Measurements from ENCODE around the gene KIAA0319L. TPM values are rescaled to one million over a fixed set of nuclear protein-coding genes. Genes with fewer than 3 reads are reported as not detected.
"Not testable (repeated sequence)": the region's sequence is repeated elsewhere in the genome, so short reads cannot be mapped to it uniquely, and the experiment has no call there.

KIAA0319L gene
- total RNA-seq, 1 experiment from 2014 or later, result 68.5 TPM

DNA sequence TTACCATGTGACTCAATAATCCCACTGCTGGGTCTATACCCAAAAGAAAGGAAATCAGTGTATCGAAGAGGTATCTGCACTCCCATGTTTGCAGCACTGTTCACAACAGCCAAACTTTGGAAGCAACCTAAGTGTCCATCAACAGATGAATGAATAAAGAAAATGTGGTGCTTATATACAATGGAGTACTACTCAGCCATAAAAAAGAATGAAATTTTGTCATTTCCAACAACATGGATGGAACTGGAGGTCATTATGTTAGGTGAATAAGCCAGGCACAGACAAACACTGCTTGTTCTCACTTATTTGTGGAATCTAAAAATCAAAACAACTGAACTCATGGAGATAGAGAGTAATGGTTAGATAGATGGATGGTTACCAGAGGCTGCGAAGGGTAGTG lies 79.3 kb downstream of the KIAA0319L start:
- DNase-seq, result no peak
- no peaks in the 10 kb centered on the region for H3K27me3 ChIP-seq (ENCODE audit: control insufficient read depth, insufficient read depth, low read length)
- no peaks in the 10 kb centered on the region; the same call in 1 of the 2 replicates for H3K36me3 ChIP-seq (replicated peaks; ENCODE audit: control insufficient read depth, insufficient read depth, low read length)
- H3K4me3 ChIP-seq (ENCODE audit: insufficient read depth, low read depth, low read length), result no peak overlapping the region

DNA sequence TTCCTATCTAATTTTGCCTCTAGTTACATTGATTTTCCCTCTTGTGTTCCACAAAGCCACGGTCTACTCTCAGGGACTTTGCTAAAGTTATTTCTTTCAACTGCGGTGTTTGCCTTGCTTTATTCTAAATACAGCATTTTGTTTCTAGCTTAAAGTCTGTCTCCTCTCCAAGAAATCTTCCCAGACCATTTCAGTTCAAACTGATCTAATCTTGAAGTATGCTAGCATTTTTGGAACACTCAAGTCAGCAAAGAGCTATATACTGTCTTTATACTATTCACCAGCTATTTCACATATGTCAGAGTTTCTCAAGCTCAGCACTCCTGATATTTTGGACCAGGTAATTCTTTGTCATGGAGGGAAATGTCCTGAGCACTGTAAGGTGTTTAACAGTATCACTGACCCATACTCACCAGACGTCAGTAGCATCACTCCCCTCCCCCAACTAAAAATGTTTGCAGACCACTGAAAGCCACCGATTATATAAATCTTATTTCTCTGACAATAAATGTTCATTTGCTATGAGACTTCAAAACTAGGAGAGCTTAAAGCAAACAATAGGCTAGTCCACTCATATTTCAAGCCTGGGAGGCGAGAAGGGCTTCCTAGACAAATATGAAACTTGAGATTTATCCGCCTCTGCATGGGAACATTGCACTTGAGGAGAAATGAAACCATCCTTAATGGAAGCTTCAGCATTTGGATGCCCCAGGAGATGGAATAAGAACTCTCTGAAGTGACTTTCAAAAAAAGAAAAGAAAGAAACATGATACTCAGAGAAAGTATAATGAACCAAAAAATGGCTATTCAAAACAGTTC lies 81.1 kb downstream of the KIAA0319L start:
- H3K36me3 ChIP-seq (replicated peaks; ENCODE audit: control insufficient read depth, insufficient read depth, low read length), result no peaks in the 10 kb centered on the region; the same call in 1 of the 2 replicates
- DNase-seq, result no peak
- no peak overlapping the region for H3K4me3 ChIP-seq (ENCODE audit: insufficient read depth, low read depth, low read length)
- no peaks in the 10 kb centered on the region for H3K27me3 ChIP-seq (ENCODE audit: control insufficient read depth, insufficient read depth, low read length)

DNA sequence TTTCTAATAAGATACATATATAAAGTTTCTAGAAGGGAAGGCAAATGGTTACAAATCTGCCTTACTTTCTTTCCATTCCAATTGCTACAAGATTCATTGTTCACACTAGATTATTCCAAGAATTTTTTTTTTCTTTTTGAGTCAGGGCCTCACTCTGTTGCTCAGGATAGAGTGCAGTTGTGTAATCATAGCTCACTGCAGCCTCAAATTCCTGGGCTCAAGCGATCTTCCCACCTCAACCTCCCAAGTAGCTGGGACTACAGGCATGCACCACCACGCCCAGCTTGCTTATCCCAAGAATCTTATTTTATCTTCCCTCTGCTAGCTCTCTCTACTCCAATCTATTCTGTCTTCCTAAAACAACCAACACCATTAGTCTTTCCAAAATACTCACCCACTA lies 81.8 kb downstream of the KIAA0319L start:
- no peak overlapping the region for H3K4me3 ChIP-seq (ENCODE audit: insufficient read depth, low read depth, low read length)
- H3K36me3 ChIP-seq (replicated peaks; ENCODE audit: control insufficient read depth, insufficient read depth, low read length), result peaks cover 2% of the 10 kb centered on the region
- no peak for DNase-seq
- no peaks in the 10 kb centered on the region for H3K27me3 ChIP-seq (ENCODE audit: control insufficient read depth, insufficient read depth, low read length)

DNA sequence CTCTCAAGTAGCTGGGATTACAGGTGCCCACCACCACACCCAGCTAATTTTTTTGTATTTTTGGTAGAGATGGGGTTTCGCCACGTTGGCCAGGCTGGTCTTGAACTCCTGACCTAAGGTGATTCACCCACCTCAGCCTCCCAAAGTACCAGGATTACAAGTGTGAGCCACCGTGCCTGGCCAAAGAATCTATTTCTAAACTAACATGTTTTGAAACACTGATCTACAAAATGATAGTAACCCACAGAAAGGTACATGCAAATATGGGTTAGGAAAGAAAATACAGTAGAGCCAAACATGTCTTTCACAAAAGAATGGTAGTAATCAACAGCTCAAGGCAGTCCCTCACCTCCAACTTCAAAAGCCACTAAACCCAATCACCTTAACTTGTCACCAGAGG lies 84.0 kb downstream of the KIAA0319L start:
- not testable (repeated sequence) for H3K36me3 ChIP-seq (replicated peaks; ENCODE audit: control insufficient read depth, insufficient read depth, low read length); H3K27me3 ChIP-seq (ENCODE audit: control insufficient read depth, insufficient read depth, low read length); H3K4me3 ChIP-seq (ENCODE audit: insufficient read depth, low read depth, low read length); DNase-seq

DNA sequence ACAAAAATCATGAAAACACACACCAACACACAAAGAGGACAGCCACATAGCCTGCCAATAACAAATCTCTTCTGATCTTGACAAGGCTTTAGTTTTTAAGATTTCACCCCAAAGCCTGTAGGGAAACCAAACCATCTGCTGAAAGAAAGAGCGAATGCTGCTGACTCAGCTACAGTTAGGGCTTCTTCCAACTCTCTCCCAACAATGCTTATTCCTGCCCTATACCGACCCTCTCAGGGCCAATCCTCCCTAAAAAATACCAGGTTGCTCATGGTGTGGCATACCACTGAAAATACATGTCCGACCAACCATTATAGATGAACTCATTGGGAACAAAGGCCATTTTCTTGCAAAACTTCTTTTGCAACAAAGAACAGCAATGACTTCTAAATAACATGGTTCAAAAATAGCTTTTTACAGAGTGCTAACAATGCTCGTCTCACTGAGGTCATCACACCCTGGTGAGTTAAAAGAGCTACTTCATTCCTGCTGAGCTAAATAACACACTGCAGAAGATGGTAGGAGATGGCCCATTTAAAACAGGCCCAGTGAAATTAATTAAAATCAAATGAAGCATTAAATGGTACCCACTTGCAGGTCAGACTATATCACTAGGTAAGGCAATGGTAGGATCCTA lies 86.1 kb downstream of the KIAA0319L start:
- peak; percentile 19 for DNase-seq
- peaks cover 6% of the 10 kb centered on the region for H3K36me3 ChIP-seq (replicated peaks; ENCODE audit: control insufficient read depth, insufficient read depth, low read length)
- H3K4me3 ChIP-seq (ENCODE audit: insufficient read depth, low read depth, low read length), result no peak overlapping the region
- no peaks in the 10 kb centered on the region for H3K27me3 ChIP-seq (ENCODE audit: control insufficient read depth, insufficient read depth, low read length)

DNA sequence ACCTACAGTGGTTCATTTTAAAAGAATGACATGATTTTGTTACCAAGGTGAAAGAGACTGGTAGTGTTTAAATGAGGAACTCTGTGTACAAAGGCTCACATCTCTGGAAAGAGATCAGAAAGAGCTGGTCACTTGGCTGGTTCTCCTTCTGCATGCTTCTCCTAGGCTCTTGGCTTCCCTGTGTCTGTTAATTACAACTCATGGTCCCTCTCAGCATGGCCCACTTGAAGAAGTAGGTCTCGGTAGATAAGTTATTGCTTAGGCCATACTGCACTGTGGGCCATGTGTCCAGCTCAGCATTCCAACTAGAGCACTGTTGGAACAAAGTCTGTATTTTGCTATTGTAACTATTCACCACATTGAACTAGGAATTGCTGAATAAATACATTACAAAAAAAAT lies 91.1 kb downstream of the KIAA0319L start:
- no peak for DNase-seq
- Histone ChIP-seq H3K36me3 (replicated peaks; ENCODE audit: control insufficient read depth, insufficient read depth, low read length) (peaks cover 38% of the 10 kb centered on the region), H3K27me3 (ENCODE audit: control insufficient read depth, insufficient read depth, low read length) (no peaks in the 10 kb centered on the region), H3K4me3 (ENCODE audit: insufficient read depth, low read depth, low read length) (no peak overlapping the region)

DNA sequence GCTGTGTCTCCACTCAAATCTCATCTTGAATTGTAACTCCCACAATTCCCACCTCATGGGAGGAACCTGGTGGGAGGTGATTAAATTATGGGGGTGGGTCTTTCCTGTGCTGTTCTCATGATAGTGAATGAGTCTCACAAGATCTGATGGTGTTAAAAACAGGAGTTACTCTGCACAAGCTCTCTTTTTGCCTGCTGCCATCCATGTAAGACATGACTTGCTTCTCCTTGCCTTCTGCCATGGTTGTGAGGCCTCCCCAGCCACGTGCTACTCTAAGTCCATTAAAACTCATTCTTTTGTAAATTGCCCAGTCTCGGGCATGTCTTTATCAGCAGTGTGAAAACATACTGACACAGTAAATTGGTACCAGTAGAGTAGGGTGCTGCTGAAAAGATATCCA lies 93.5 kb downstream of the KIAA0319L start:
- H3K4me3 ChIP-seq (ENCODE audit: insufficient read depth, low read depth, low read length); DNase-seq; H3K27me3 ChIP-seq (ENCODE audit: control insufficient read depth, insufficient read depth, low read length): not testable (repeated sequence)
- peaks cover 36% of the 10 kb centered on the region for H3K36me3 ChIP-seq (replicated peaks; ENCODE audit: control insufficient read depth, insufficient read depth, low read length)

DNA sequence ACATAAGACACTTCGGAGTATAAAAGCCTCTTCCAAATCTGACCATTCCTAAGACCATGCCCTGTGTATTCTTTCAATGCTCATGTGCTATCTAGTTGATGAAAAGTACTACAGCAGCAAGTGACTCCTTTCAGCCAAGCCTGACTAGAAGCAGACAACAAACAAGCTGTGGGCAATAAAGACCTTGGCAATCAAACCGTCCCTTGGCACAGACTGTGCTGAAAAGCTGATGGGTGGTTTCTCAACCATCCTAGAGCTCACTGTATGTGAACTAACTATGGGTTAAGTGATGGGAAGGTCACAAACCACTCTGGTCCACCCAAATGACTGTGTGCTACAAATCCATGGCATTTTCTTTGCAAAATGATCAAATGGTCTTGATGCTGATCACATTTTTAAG lies 94.0 kb downstream of the KIAA0319L start:
- H3K27me3 ChIP-seq (ENCODE audit: control insufficient read depth, insufficient read depth, low read length), result no peaks in the 10 kb centered on the region
- H3K36me3 ChIP-seq (replicated peaks; ENCODE audit: control insufficient read depth, insufficient read depth, low read length), result peaks cover 33% of the 10 kb centered on the region
- H3K4me3 ChIP-seq (ENCODE audit: insufficient read depth, low read depth, low read length), result no peak overlapping the region
- DNase-seq, result no peak

DNA sequence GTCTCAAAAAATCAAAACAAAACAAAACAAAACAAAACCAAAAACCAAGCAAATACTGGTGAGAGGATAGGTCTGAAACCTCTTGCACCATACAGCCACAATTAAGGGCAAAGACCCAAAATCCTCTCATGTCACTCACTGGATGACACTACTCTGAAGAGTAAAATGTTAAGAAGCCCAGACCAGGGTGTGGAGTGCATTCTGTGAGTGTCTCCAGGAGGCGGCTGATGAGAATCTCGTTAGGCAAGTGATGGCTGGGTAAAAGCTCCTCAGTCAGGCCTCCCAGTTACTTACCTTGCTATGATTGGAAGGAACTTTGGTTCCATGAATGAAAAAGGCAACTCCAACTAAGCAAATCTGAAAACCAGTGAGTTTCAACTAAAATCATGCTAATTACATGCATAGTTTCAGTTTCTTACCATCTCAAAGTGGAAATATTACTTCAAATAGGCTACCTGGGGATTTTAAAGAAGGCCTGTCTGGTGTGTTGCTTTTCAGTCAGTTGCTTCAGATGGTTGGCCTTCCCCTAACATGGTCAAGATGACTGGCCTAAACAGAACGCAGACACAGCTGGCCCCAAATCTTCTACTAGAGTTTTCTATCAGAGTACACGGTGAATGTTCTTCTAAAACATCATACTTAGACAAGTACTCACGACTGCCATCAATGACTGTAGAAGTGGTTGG lies 95.1 kb downstream of the KIAA0319L start:
- no peak for DNase-seq
- H3K4me3 ChIP-seq (ENCODE audit: insufficient read depth, low read depth, low read length), result no peak overlapping the region
- H3K27me3 ChIP-seq (ENCODE audit: control insufficient read depth, insufficient read depth, low read length), result no peaks in the 10 kb centered on the region
- H3K36me3 ChIP-seq (replicated peaks; ENCODE audit: control insufficient read depth, insufficient read depth, low read length), result peaks cover 33% of the 10 kb centered on the region

DNA sequence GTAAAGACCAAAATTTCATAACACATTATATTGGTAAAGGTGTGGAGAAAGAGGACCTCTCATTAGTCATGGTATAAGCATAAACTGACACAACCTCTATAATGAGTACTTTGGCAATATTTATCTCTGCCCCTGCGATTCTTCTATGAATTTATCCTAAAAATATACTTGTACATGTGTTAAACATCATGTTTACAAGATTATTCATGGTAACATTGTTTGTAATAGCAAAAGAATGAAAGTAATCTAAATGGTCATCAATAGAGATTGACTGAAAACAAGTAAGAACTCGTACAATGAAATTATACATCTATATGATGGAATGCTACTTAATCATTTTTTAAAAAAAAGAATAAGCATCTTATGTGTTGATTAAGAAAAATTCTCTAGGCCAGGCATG lies 96.4 kb downstream of the KIAA0319L start:
- H3K36me3 ChIP-seq (replicated peaks; ENCODE audit: control insufficient read depth, insufficient read depth, low read length), result peaks cover 34% of the 10 kb centered on the region
- no peaks in the 10 kb centered on the region for H3K27me3 ChIP-seq (ENCODE audit: control insufficient read depth, insufficient read depth, low read length)
- no peak for DNase-seq
- no peak overlapping the region for H3K4me3 ChIP-seq (ENCODE audit: insufficient read depth, low read depth, low read length)

DNA sequence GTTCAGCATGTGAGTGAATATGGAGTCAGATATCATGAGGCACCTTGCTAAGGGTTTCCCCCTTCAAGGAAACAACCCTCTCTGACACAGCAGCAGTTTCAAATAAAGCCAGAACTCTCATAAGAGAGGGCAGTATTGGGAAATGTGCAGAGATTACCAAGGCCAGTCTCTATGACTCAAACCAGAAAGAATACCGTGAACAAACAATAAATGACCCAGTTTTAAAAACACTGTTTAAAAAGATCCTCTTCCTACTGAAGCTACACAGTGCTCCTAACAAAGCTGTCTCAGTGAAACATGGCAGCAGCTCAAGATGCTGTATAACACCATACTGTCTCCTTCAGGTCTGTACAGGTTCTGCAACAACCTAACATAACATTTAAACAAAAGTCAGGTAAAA lies 102.6 kb downstream of the KIAA0319L start:
- no peak for DNase-seq
- H3K27me3 ChIP-seq (ENCODE audit: control insufficient read depth, insufficient read depth, low read length), result no peaks in the 10 kb centered on the region
- H3K4me3 ChIP-seq (ENCODE audit: insufficient read depth, low read depth, low read length), result no peak overlapping the region
- H3K36me3 ChIP-seq (replicated peaks; ENCODE audit: control insufficient read depth, insufficient read depth, low read length), result peaks cover 29% of the 10 kb centered on the region

DNA sequence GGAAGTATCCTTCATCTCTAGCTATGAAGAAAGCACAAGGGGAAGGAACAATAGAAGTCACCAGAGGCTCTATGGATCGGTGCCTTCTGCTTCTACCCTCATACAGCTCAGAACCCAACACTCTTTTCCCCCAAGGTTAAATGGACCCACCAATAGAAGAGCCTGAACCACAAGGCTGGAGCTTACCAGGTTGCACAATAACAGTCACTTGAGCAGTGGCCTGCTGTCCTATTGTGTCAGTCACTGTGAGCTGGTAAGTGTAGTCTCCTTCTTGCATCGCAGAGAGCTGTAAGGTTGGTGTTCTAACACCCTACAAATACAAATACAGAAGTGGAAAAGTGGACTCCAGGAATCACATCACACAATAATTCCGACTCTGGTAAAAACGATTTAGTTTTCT lies 103.0 kb downstream of the KIAA0319L start:
- Histone ChIP-seq H3K36me3 (replicated peaks; ENCODE audit: control insufficient read depth, insufficient read depth, low read length) (peaks cover 32% of the 10 kb centered on the region), H3K4me3 (ENCODE audit: insufficient read depth, low read depth, low read length) (no peak overlapping the region), H3K27me3 (ENCODE audit: control insufficient read depth, insufficient read depth, low read length) (no peaks in the 10 kb centered on the region)
- DNase-seq, result no peak

DNA sequence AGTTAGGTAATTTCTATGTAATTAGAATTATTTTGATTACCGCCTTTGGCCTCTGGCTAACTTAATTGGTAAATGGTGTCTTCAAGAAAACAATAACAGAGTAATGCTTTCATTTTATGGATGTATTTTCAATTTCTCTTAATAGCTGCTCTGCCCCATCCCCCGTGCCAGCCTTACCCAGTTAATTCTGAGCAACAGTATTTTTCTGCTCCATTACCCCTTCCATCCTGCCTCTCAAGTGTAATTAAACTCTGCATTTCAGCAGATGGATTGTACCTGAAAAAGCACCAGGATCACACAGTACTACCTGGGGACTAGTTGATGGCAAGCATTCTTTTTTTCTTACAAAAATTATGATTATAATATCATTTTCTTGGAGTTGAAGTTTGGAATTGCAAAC lies 104.2 kb downstream of the KIAA0319L start:
- Histone ChIP-seq H3K36me3 (replicated peaks; ENCODE audit: control insufficient read depth, insufficient read depth, low read length) (peaks cover 36% of the 10 kb centered on the region), H3K4me3 (ENCODE audit: insufficient read depth, low read depth, low read length) (no peak overlapping the region), H3K27me3 (ENCODE audit: control insufficient read depth, insufficient read depth, low read length) (no peaks in the 10 kb centered on the region)
- DNase-seq, result no peak

DNA sequence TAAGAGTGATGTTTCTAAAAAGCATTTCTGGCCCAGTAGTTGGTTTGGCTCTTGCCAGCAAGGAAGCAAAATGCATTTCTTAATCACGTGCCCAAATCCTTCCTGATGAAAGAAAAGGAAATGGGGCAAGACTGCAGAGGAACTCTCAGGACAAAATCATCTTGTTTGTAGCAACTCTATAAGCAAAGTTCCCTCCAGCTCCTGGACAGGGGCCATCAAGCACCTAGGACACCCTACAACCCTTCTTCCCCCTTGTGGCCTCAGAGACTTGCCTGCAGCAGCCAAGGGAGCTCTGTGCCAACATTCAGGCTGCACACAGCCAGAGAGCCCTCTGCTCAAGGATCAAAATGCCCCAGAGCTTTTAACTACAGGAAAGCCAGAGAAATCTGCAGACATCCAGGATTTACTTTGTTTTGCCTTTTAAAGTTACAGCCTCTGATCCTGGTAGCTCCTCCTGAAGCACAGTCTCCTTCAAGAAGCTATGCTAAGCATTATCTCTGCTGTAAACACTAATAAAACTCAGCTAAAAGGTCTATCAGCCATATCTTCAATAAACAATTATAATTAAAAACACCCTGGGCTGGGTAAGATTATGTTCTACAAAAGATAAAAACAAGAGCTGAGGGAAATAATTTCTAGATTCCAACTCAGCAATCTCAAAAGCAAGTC lies 105.0 kb downstream of the KIAA0319L start:
- peaks cover 39% of the 10 kb centered on the region for H3K36me3 ChIP-seq (replicated peaks; ENCODE audit: control insufficient read depth, insufficient read depth, low read length)
- DNase-seq, result no peak
- no peak overlapping the region for H3K4me3 ChIP-seq (ENCODE audit: insufficient read depth, low read depth, low read length)
- no peaks in the 10 kb centered on the region for H3K27me3 ChIP-seq (ENCODE audit: control insufficient read depth, insufficient read depth, low read length)
